ENCODE data around the gene NLK. TPM values are rescaled to one million over a fixed set of nuclear protein-coding genes. Genes with fewer than 3 reads are reported as not detected.
"Not testable (repeated sequence)": the region's sequence is repeated elsewhere in the genome, so short reads cannot be mapped to it uniquely, and the experiment has no call there.

The NLK gene
- total and polyA plus RNA-seq, 7 experiments from 2014 or later, result 1.0 to 19.2 (median 16.5) TPM

DNA sequence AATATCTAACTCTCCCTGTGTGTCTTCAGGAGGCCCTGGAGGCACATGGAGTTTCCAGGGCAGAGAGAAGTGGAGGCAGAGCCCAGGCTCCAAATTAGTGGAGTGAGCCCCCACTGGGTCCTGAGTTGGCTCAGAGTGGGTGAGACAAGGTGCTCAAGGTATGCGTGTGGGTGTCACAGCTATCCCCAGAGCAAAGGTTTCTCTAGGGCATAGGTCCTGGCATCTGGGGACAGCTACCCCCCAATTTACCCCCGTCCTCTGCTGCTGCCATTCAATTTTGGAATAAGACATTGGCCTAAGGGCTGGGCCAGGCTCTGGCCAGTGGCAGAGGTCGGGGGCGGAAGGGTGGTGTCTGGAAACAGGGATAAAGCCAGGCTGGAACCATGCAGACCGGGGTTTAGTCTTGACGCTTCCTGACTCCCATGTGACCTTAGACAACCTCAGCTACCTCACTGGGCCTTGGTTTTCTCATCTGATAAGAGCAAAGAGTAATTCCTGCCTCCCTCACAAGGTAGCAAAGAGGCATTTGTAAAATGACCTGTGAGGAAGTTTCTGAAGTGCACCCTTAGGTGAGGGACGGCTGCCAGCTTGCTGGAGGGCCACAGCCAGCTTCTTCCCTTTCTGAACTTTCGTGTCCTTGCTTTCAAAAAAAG is 198.3 kb downstream of the NLK start:
- CTCF ChIA-PET, result interaction anchor here (1.9 kb wide), 1 partner anchor 11 kb away, joined by 7 read pairs; no protein-coding TSS in a partner anchor
- H3K4me3 ChIP-seq (ENCODE audit: low read length), result no peak overlapping the region

DNA sequence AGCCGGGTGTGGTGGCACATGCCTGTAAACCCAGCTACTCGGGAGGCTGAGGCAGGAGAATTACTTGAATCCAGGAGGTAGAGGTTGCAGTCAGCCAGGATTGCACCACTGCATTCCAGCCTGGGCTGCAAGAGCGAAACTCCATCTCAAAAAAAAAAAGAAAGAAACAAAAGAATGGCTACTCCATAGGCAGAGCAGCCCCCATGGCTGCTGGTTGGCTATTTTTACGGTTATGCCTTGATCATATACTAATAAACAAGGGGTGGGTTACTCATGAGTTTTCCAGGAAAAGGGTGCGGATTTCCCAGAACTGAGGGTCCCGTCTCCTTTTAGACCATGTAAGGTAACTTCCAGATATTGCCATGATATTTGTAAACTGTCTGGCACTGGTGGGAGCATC is 200.3 kb downstream of the NLK start:
- H3K4me1 ChIP-seq (ENCODE audit: control insufficient read depth in 2 of 2, insufficient read depth in 2 of 2, low read length in 2 of 2), result no peaks in the 10 kb centered on the region
- peaks cover 0 to 9% (median 0%) of the 10 kb centered on the region in 5 donors for H3K27me3 Mint-ChIP-seq
- no peaks in the 10 kb centered on the region for H3K36me3 ChIP-seq (ENCODE audit: control insufficient read depth in 2 of 3, insufficient read depth in 3 of 3, low read length in 3 of 3)
- ChIA-PET CTCF (no interaction called here), POLR2A (no interaction called here)
- ATAC-seq (no peak), DNase-seq (no peak)
- H3K9me3 ChIP-seq (ENCODE audit: control insufficient read depth in 2 of 3, low read length in 3 of 3), result no peaks in the 10 kb centered on the region
- H3K27me3 ChIP-seq (ENCODE audit: control insufficient read depth in 2 of 2, insufficient read depth in 2 of 2, low read length in 2 of 2), result no peaks in the 10 kb centered on the region
- H3K9me3 Mint-ChIP-seq, result no peaks in the 10 kb centered on the region
- intact Hi-C loops (cut with micrococcal nuclease), result no loop called here
- no peak overlapping the region for H3K4me3 Mint-ChIP-seq
- no peaks in the 10 kb centered on the region for H3K4me1 Mint-ChIP-seq
- no peaks in the 10 kb centered on the region for H3K36me3 Mint-ChIP-seq
- H3K4me3 ChIP-seq (ENCODE audit: low read length), result no peak overlapping the region
- H3K27ac Mint-ChIP-seq, result no peak overlapping the region
- H3K27ac ChIP-seq (ENCODE audit: low read depth, low read length), result no peak overlapping the region

More for the DNA sequence above, 198.3 kb downstream of the NLK start:
- no peak overlapping the region for H3K27ac Mint-ChIP-seq
- ATAC-seq (no peak), DNase-seq (no peak)
- POLR2A ChIA-PET, result no interaction called here
- intact Hi-C loops (cut with micrococcal nuclease), result no loop called here
- no peaks in the 10 kb centered on the region for H3K9me3 Mint-ChIP-seq
- H3K27me3 ChIP-seq (ENCODE audit: control insufficient read depth in 2 of 2, insufficient read depth in 2 of 2, low read length in 2 of 2), result no peaks in the 10 kb centered on the region
- no peaks in the 10 kb centered on the region for H3K9me3 ChIP-seq (ENCODE audit: control insufficient read depth in 2 of 3, low read length in 3 of 3)
- H3K36me3 ChIP-seq (ENCODE audit: control insufficient read depth in 2 of 3, insufficient read depth in 3 of 3, low read length in 3 of 3), result no peaks in the 10 kb centered on the region
- no peak overlapping the region for H3K27ac ChIP-seq (ENCODE audit: low read depth, low read length)
- H3K4me3 Mint-ChIP-seq, result no peak overlapping the region
- no peaks in the 10 kb centered on the region for H3K36me3 Mint-ChIP-seq
- peaks cover 0 to 9% (median 0%) of the 10 kb centered on the region in 5 donors for H3K27me3 Mint-ChIP-seq
- no peaks in the 10 kb centered on the region for H3K4me1 Mint-ChIP-seq
- H3K4me1 ChIP-seq (ENCODE audit: control insufficient read depth in 2 of 2, insufficient read depth in 2 of 2, low read length in 2 of 2), result no peaks in the 10 kb centered on the region

GRCh38 chr17:28243268-28243667 is 200.8 kb downstream of the NLK start:
- not testable (repeated sequence) for H3K4me3 Mint-ChIP-seq

DNA sequence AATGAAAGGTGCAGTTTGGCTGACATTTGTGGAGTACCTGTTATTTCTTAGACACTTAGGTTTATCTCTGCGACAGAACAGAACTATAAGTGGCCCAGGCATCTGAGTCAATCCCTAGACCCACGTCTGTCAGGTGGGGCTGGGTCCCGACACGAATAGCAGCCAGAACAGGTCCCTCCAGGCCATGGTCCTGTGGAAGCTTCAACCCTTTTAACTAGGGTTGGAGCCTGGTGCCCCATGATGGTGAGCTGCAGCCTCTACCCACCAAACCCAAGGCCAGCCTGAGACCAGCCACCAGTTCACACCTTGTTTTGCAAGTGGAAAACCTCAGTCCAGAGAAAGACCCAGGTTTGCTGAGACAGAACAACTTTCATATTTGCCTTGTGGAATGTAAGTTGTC is 202.0 kb downstream of the NLK start:
- POLR2A ChIA-PET, result no interaction called here
- no peak overlapping the region for H3K4me3 Mint-ChIP-seq
- no peak for DNase-seq
- no peak overlapping the region for H3K27ac Mint-ChIP-seq
- H3K36me3 Mint-ChIP-seq, result no peaks in the 10 kb centered on the region
- H3K9me3 ChIP-seq (ENCODE audit: control insufficient read depth in 2 of 3, low read length in 3 of 3), result no peaks in the 10 kb centered on the region
- no peak overlapping the region for H3K27ac ChIP-seq (ENCODE audit: low read depth, low read length)
- no peaks in the 10 kb centered on the region for H3K9me3 Mint-ChIP-seq
- intact Hi-C loops (cut with micrococcal nuclease), result no loop called here
- H3K4me1 ChIP-seq (ENCODE audit: control insufficient read depth in 2 of 2, insufficient read depth in 2 of 2, low read length in 2 of 2), result no peaks in the 10 kb centered on the region
- H3K4me1 Mint-ChIP-seq, result no peaks in the 10 kb centered on the region
- H3K27me3 Mint-ChIP-seq, result peaks cover 0 to 10% (median 0%) of the 10 kb centered on the region in 5 donors
- H3K27me3 ChIP-seq (ENCODE audit: control insufficient read depth in 2 of 2, insufficient read depth in 2 of 2, low read length in 2 of 2), result no peaks in the 10 kb centered on the region
- H3K4me3 ChIP-seq (ENCODE audit: low read length), result no peak overlapping the region
- CTCF ChIA-PET, result interaction anchor here (1.3 to 1.6 kb wide), 2 partner anchors 9 to 12 kb away, joined by 3 read pairs; no protein-coding TSS in a partner anchor
- H3K36me3 ChIP-seq (ENCODE audit: control insufficient read depth in 2 of 3, insufficient read depth in 3 of 3, low read length in 3 of 3), result no peaks in the 10 kb centered on the region
- ATAC-seq, result no peak

More at GRCh38 chr17:28243268-28243667, 200.8 kb downstream of the NLK start:
- H3K4me1 Mint-ChIP-seq; DNase-seq; intact Hi-C loops (cut with micrococcal nuclease); H3K36me3 ChIP-seq (ENCODE audit: control insufficient read depth in 2 of 3, insufficient read depth in 3 of 3, low read length in 3 of 3); H3K27ac Mint-ChIP-seq; ATAC-seq; H3K4me3 ChIP-seq (ENCODE audit: low read length); H3K4me1 ChIP-seq (ENCODE audit: control insufficient read depth in 2 of 2, insufficient read depth in 2 of 2, low read length in 2 of 2); H3K9me3 ChIP-seq (ENCODE audit: control insufficient read depth in 2 of 3, low read length in 3 of 3); POLR2A ChIA-PET; H3K27me3 ChIP-seq (ENCODE audit: control insufficient read depth in 2 of 2, insufficient read depth in 2 of 2, low read length in 2 of 2); CTCF ChIA-PET; H3K36me3 Mint-ChIP-seq; H3K9me3 Mint-ChIP-seq; H3K27ac ChIP-seq (ENCODE audit: low read depth, low read length): not testable (repeated sequence)
- peaks cover 0 to 10% (median 0%) of the 10 kb centered on the region in 5 donors for H3K27me3 Mint-ChIP-seq

Other genes starting within 250 kb of the NLK start
- under 1 TPM in 3 of 5 experiments, not detected in 2; 0.11 to 0.30 (median 0.16) TPM for gene NOS2, start 242.1 kb upstream of the NLK start, total RNA-seq
- not detected for gene NOS2, start 242.1 kb upstream of the NLK start, polyA plus RNA-seq
- 10 to 100 TPM in 4 of 5 experiments, 1 to 10 TPM in 1; 4.2 to 24.5 (median 14.0) TPM for gene LYRM9, start 149.3 kb upstream of the NLK start, total RNA-seq
- gene LYRM9, start 149.3 kb upstream of the NLK start, polyA plus RNA-seq, result 10 to 100 TPM; 18.3 to 33.0 TPM

Measured in naive thymus-derived CD4-positive, alpha-beta T cell (primary cell).